HepG2 (cell line): Measurements from ENCODE around the gene PSMG3.

Experiments
- CTCF ChIP-seq: sonication (generic); formaldehyde crosslinking; IDR thresholded peaks from 2 replicates; pipeline ENCODE4 v1.5.0; 2020; ENCODE audit warnings: mild to moderate bottlenecking, missing genetic modification reagents, moderate library complexity
- GABPA ChIP-seq, 2 experiments: IDR thresholded peaks; 2 replicates each; pipeline ENCODE4 v1.6.1; 2011 to 2016; ENCODE audit warnings: low read depth in 2 of 2, low read length in 1 of 2, missing biosample characterization in 1 of 2, missing genetic modification characterization in 1 of 2
- MED1 ChIP-seq: sonication (generic); formaldehyde crosslinking; IDR thresholded peaks from 2 replicates; pipeline ENCODE4 v1.4.0; 2020; ENCODE audit warnings: missing genetic modification reagents
- PBX3 ChIP-seq: sonication (generic); formaldehyde crosslinking; IDR thresholded peaks from 2 replicates; pipeline ENCODE4 v1.8.1; 2023; ENCODE audit warnings: missing genetic modification reagents, inconsistent platforms, borderline replicate concordance
- POLR2A ChIP-seq, 2 experiments: IDR thresholded peaks; 2 replicates each; pipeline ENCODE4 v1.6.1; 2011; ENCODE audit warnings: low read depth in 2 of 2, low read length in 2 of 2, mild to moderate bottlenecking in 1 of 2, moderate library complexity in 1 of 2; ENCODE audit not compliant: insufficient read depth in 1 of 2
- POLR2AphosphoS5 ChIP-seq: IDR thresholded peaks from 2 replicates; pipeline ENCODE4 v1.6.1; 2012; ENCODE audit warnings: low read depth, low read length
- ZFP36 ChIP-seq: fragments of 150-350 bp; IDR thresholded peaks from 2 replicates; pipeline ENCODE4 v1.6.1; 2018; ENCODE audit warnings: borderline replicate concordance, low read length, low read depth; ENCODE audit not compliant: partially characterized antibody
- ZNF124 ChIP-seq: sonication (generic); formaldehyde crosslinking; IDR thresholded peaks from 2 replicates; pipeline ENCODE4 v1.4.0; 2020; ENCODE audit warnings: missing genetic modification reagents
- ZNF710 ChIP-seq: sonication (generic); formaldehyde crosslinking; IDR thresholded peaks from 2 replicates; pipeline ENCODE4 v1.5.0; 2020; ENCODE audit warnings: mild to moderate bottlenecking, missing genetic modification reagents, borderline replicate concordance
- ZZZ3 ChIP-seq: sonication (generic); formaldehyde crosslinking; IDR thresholded peaks from 2 replicates; pipeline ENCODE4 v1.4.0; 2020; ENCODE audit warnings: missing genetic modification reagents, mild to moderate bottlenecking, borderline replicate concordance

- TF ChIP-seq POLR2A (IDR thresholded peaks at IDR 0.05; ENCODE audit: insufficient read depth in 1 of 2, low read depth in 2 of 2, low read length in 2 of 2) (no peak), ZZZ3 (CRISPR knock-in tag) (no peak), MED1 (CRISPR knock-in tag) (no peak), CTCF (CRISPR knock-in tag) (no peak), ZNF710 (no peak), ZNF124 (CRISPR knock-in tag) (no peak), POLR2AphosphoS5 (no peak), PBX3 (CRISPR knock-in tag) (no peak), GABPA (IDR thresholded peaks at IDR 0.05; ENCODE audit: low read depth, low read length) (no peak), GABPA (CRISPR knock-in tag; IDR thresholded peaks at IDR 0.05; ENCODE audit: low read depth) (no peak), ZFP36 (no peak)
Measured at GRCh38 chr7:1544178-1544895, 25.5 kb downstream of the PSMG3 start.
